NB4 (cell line): ENCODE results near the gene SLC52A1.

Source experiments
- CTCF ChIP-seq: IDR thresholded peaks from one replicate; pipeline ENCODE4 v1.5.1; 2012; ENCODE audit warnings: low read depth, low read length
- MYC ChIP-seq: IDR thresholded peaks from 2 replicates; pipeline ENCODE4 v1.6.1; 2011; ENCODE audit warnings: low read depth, low read length
- POLR2A ChIP-seq: IDR thresholded peaks from 2 replicates; pipeline ENCODE4 v1.6.1; 2011; ENCODE audit warnings: mild to moderate bottlenecking; ENCODE audit not compliant: insufficient read length; ENCODE audit errors: extremely low read depth
- TF ChIP-seq, protein P1 (sequence below): IDR thresholded peaks from 2 replicates; pipeline ENCODE4 v1.6.1; 2011; ENCODE audit warnings: low read depth, low read length

- no peak for TF ChIP-seq CTCF
- TF ChIP-seq, protein P1, sequence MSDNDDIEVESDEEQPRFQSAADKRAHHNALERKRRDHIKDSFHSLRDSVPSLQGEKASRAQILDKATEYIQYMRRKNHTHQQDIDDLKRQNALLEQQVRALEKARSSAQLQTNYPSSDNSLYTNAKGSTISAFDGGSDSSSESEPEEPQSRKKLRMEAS: no peak
- no peak for TF ChIP-seq MYC
- TF ChIP-seq POLR2A: no peak
Measured at GRCh38 chr17:4999430-5000093, 35.7 kb downstream of the SLC52A1 start.
